ENCODE data around the gene NCK2. TPM values are rescaled to one million over a fixed set of nuclear protein-coding genes. Genes with fewer than 3 reads are reported as not detected.
A peak's percentile ranks its signal among the peaks of the same experiment; 100 is the strongest.

The NCK2 gene
- total and polyA plus RNA-seq, 9 of the 15 experiments (the other 6 are each of a cell fraction or from before 2014, with no cell fraction given) = 0.90 to 27.9 (median 15.9) TPM

DNA sequence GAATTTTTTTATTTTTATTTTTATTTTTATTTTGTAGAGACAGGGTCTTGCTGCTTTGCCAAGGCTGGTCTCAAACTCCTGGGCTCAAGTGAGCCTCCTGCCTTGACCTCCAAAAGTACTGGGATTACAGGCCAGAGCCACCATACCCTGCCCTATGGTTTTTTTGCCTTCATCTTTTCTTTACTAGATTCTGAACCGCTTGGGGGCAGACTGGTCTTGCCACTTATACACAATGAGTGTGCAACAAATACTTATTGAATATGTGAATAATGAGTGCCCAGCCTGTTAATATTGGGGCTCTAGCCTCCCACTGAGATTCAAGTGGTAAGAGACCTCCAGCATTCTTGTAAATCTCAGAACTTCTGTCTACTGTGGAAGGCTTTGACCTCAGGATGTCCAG lies 3.9 kb downstream of the NCK2 start (continued):
- TF ChIP-seq, protein P1, sequence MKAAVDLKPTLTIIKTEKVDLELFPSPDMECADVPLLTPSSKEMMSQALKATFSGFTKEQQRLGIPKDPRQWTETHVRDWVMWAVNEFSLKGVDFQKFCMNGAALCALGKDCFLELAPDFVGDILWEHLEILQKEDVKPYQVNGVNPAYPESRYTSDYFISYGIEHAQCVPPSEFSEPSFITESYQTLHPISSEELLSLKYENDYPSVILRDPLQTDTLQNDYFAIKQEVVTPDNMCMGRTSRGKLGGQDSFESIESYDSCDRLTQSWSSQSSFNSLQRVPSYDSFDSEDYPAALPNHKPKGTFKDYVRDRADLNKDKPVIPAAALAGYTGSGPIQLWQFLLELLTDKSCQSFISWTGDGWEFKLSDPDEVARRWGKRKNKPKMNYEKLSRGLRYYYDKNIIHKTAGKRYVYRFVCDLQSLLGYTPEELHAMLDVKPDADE (conservative IDR thresholded peaks at IDR 0.05; ENCODE audit: control insufficient read depth, low read depth, low read length) = no peak
- TF ChIP-seq ZNF778 (CRISPR knock-in tag; IDR thresholded peaks at IDR 0.05) (no peak), NCOA4 (IDR thresholded peaks at IDR 0.05; ENCODE audit: partially characterized antibody) (no peak), ASH1L (IDR thresholded peaks at IDR 0.05; ENCODE audit: borderline replicate concordance, low read depth, partially characterized antibody) (no peak), HDAC6 (IDR thresholded peaks at IDR 0.05; ENCODE audit: low read depth, low read length) (no peak), ZNF140 (CRISPR knock-in tag; IDR thresholded peaks at IDR 0.05) (no peak), NFE2 (IDR thresholded peaks at IDR 0.05; ENCODE audit: low read depth) (peak; percentile 40; the same call in 1 of the 2 replicates), CEBPB (tag; IDR thresholded peaks at IDR 0.05) (no peak), HDAC2 (IDR thresholded peaks at IDR 0.05) (no peak), NFIC (IDR thresholded peaks at IDR 0.05) (no peak), SREBF2 (CRISPR knock-in tag; IDR thresholded peaks at IDR 0.05) (no peak), GATA2 (CRISPR knock-in tag; IDR thresholded peaks at IDR 0.05) (no peak), ESRRA (IDR thresholded peaks at IDR 0.05; ENCODE audit: borderline replicate concordance, low read depth) (no peak)
- TF ChIP-seq, protein P2, sequence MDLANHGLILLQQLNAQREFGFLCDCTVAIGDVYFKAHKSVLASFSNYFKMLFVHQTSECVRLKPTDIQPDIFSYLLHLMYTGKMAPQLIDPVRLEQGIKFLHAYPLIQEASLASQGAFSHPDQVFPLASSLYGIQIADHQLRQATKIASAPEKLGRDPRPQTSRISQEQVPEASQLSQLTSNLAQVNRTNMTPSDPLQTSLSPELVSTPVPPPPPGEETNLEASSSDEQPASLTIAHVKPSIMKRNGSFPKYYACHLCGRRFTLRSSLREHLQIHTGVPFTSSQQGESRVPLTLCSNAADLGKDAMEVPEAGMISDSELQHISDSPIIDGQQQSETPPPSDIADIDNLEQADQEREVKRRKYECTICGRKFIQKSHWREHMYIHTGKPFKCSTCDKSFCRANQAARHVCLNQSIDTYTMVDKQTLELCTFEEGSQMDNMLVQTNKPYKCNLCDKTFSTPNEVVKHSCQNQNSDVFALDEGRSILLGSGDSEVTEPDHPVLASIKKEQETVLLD (IDR thresholded peaks at IDR 0.05) = no peak

All from K562 (cell line).